ENCODE data around the gene PACSIN2. TPM values are rescaled to one million over a fixed set of nuclear protein-coding genes. Genes with fewer than 3 reads are reported as not detected.
A peak's percentile ranks its signal among the peaks of the same experiment; 100 is the strongest.

PACSIN2 gene
- total and polyA plus RNA-seq, 2 of the 13 experiments (the other 11 are each of a cell fraction or from before 2014, with no cell fraction given) = 54.1 to 68.8 TPM

DNA sequence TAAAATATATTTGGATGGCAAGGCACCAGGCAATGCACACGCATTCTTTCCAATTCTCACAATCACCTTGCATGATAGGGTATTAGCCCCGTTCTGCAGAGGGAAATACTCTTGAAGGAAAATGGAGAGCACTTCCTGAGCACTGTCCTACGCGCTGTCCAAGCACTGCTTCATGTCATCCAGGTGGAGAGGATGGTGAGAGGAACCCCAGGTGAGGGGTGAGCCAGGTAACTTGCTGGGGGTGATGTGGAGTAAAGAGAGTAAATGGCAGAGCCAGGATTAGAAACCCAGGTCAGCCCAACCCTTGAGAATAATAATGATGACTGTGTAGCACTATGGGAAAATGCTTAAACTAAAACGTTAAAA lies 711 bp upstream of the PACSIN2 start (continued):
- TF ChIP-seq, protein P1, sequence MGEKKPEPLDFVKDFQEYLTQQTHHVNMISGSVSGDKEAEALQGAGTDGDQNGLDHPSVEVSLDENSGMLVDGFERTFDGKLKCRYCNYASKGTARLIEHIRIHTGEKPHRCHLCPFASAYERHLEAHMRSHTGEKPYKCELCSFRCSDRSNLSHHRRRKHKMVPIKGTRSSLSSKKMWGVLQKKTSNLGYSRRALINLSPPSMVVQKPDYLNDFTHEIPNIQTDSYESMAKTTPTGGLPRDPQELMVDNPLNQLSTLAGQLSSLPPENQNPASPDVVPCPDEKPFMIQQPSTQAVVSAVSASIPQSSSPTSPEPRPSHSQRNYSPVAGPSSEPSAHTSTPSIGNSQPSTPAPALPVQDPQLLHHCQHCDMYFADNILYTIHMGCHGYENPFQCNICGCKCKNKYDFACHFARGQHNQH (CRISPR knock-in tag; IDR thresholded peaks at IDR 0.05) = peak; percentile 3; the same call in 1 of the 2 replicates

DNA sequence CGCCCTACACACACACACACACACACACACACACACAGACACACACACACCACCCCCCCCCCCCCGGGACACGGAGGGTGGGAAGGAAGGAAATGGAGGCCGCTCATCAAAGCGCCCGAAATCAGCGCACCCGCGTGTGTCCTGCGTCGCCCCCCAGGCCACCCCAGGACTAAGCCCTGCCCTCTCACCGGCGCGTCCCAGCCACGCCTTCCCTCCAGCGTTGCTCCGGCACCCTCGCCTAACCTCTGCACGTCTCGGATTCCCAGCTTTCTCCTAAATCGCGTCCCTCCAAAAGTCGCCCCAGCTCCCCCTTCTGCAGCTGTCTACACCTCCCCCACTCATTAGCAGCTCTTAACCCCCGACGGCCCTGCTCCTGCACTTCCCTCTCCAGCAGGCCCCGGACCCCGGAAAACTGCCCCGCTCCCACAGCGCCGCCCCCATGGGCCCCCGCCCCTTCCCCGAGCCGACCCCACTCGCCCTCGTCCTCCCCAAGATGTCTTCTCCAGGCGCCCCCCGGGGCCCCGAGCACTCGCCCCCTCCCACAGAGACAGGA lies 557 bp downstream of the PACSIN2 start:
- WGBS (ENCODE audit: low lambda C conversion rate) = 2% methylated on average over 26 of the region's 39 CpGs
- peak; percentile 18; the same call in 2 of the 3 replicates for ATAC-seq
- BruUV-seq (replicated peaks) = no TSS peak
- CTCF ChIA-PET (ENCODE audit: low intra/inter-chr PET ratio, low total read pairs) = no interaction called here
- H3K9ac ChIP-seq (ENCODE audit: insufficient read depth, low read depth, low read length) = peak overlapping the region; percentile 81
- H3K27me3 ChIP-seq (ENCODE audit: control insufficient read depth in 1 of 2, insufficient read depth in 2 of 2, low read length in 2 of 2) = no peaks in the 10 kb centered on the region; a peak in 1 of 5 replicates
- H3K36me3 ChIP-seq (replicated peaks in 1 of 2; ENCODE audit: control insufficient read depth in 1 of 2, insufficient read depth in 2 of 2, low read length in 2 of 2) = no peaks in the 10 kb centered on the region
- H3K4me1 ChIP-seq (ENCODE audit: insufficient read depth, low read length) = peaks cover 79% of the 10 kb centered on the region
- DNase-seq (ENCODE audit: low spot score) = peak; percentile 32
- in situ Hi-C loops (cut with HindIII; ENCODE audit: extremely low pct_ligation_motif_present, low pct_unique_long_range_greater_than_20kb) (no loop called here), intact Hi-C loops (cut with micrococcal nuclease; ENCODE audit: unreplicated experiment) (no loop called here)
- POLR2A ChIA-PET = interaction anchor here (0.6 to 8.7 kb wide), 24 partner anchors 10 to 407 kb away, joined by 3 to 185 read pairs (median 7); no protein-coding TSS in a partner anchor
- H3K27ac ChIP-seq (ENCODE audit: extremely low read length, insufficient read depth, low read length) = peak overlapping the region; percentile 58
- peaks cover 52% of the 10 kb centered on the region for H3K79me2 ChIP-seq (ENCODE audit: insufficient read depth, low read length)
- H3K9me3 ChIP-seq (ENCODE audit: low read length) = no peaks in the 10 kb centered on the region
- H4K20me1 ChIP-seq (ENCODE audit: insufficient read depth, low read length) = peaks cover 23% of the 10 kb centered on the region
- no peak overlapping the region for H2AFZ ChIP-seq (ENCODE audit: low read length)
- peak overlapping the region; percentile 92 for H3K4me2 ChIP-seq (ENCODE audit: low read depth, low read length)
- no peak for FAIRE-seq
- peak overlapping the region; percentile 90 to 92 (median 91) for H3K4me3 ChIP-seq (replicated peaks in 1 of 3; ENCODE audit: insufficient read depth in 1 of 3, low read depth in 2 of 3, low read length in 3 of 3)
- TF ChIP-seq SRSF4 (IDR thresholded peaks at IDR 0.05; ENCODE audit: low read depth, low read length, poor library complexity, severe bottlenecking) (no peak), SAP130 (CRISPR knock-in tag; IDR thresholded peaks at IDR 0.05; ENCODE audit: low read depth) (peak; percentile 60; the same call in 1 of the 2 replicates), ZSCAN29 (CRISPR knock-in tag; conservative IDR thresholded peaks at IDR 0.05) (no peak), ZMYM2 (CRISPR knock-in tag; IDR thresholded peaks at IDR 0.05) (0 out of 2 replicates have a peak, but pooled peaks have one; percentile 4), ERF (CRISPR knock-in tag; IDR thresholded peaks at IDR 0.05) (no peak), SNAPC2 (CRISPR knock-in tag; IDR thresholded peaks at IDR 0.05) (no peak), BORCS8-MEF2B (CRISPR knock-in tag; IDR thresholded peaks at IDR 0.05) (no peak)
- TF ChIP-seq, protein P2, sequence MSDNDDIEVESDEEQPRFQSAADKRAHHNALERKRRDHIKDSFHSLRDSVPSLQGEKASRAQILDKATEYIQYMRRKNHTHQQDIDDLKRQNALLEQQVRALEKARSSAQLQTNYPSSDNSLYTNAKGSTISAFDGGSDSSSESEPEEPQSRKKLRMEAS (IDR thresholded peaks at IDR 0.05) = peak; percentile 41
- TF ChIP-seq, protein P3, sequence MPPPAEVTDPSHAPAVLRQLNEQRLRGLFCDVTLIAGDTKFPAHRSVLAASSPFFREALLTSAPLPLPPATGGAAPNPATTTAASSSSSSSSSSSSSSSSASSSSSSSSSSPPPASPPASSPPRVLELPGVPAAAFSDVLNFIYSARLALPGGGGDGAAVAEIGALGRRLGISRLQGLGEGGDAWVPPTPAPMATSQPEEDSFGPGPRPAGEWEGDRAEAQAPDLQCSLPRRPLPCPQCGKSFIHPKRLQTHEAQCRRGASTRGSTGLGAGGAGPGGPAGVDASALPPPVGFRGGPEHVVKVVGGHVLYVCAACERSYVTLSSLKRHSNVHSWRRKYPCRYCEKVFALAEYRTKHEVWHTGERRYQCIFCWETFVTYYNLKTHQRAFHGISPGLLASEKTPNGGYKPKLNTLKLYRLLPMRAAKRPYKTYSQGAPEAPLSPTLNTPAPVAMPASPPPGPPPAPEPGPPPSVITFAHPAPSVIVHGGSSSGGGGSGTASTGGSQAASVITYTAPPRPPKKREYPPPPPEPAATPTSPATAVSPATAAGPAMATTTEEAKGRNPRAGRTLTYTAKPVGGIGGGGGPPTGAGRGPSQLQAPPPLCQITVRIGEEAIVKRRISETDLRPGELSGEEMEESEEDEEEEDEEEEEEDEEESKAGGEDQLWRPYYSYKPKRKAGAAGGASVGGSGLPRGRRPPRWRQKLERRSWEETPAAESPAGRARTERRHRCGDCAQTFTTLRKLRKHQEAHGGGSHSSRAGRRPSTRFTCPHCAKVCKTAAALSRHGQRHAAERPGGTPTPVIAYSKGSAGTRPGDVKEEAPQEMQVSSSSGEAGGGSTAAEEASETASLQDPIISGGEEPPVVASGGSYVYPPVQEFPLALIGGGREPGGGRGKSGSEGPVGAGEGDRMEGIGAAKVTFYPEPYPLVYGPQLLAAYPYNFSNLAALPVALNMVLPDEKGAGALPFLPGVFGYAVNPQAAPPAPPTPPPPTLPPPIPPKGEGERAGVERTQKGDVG (CRISPR knock-in tag; IDR thresholded peaks at IDR 0.05; ENCODE audit: borderline replicate concordance) = no peak
- TF ChIP-seq, protein P4, sequence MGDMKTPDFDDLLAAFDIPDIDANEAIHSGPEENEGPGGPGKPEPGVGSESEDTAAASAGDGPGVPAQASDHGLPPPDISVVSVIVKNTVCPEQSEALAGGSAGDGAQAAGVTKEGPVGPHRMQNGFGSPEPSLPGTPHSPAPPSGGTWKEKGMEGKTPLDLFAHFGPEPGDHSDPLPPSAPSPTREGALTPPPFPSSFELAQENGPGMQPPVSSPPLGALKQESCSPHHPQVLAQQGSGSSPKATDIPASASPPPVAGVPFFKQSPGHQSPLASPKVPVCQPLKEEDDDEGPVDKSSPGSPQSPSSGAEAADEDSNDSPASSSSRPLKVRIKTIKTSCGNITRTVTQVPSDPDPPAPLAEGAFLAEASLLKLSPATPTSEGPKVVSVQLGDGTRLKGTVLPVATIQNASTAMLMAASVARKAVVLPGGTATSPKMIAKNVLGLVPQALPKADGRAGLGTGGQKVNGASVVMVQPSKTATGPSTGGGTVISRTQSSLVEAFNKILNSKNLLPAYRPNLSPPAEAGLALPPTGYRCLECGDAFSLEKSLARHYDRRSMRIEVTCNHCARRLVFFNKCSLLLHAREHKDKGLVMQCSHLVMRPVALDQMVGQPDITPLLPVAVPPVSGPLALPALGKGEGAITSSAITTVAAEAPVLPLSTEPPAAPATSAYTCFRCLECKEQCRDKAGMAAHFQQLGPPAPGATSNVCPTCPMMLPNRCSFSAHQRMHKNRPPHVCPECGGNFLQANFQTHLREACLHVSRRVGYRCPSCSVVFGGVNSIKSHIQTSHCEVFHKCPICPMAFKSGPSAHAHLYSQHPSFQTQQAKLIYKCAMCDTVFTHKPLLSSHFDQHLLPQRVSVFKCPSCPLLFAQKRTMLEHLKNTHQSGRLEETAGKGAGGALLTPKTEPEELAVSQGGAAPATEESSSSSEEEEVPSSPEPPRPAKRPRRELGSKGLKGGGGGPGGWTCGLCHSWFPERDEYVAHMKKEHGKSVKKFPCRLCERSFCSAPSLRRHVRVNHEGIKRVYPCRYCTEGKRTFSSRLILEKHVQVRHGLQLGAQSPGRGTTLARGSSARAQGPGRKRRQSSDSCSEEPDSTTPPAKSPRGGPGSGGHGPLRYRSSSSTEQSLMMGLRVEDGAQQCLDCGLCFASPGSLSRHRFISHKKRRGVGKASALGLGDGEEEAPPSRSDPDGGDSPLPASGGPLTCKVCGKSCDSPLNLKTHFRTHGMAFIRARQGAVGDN (CRISPR knock-in tag; IDR thresholded peaks at IDR 0.05) = no peak
